Gastroesophageal sphincter (tissue), 3 donors: ENCODE measurements around the gene IRS2.

Experiments
- CTCF ChIP-seq, 4 experiments: fragments of 200-600 bp in 2 of 4; fragments of 450-650 bp in 2 of 4; sonication (generic) in 1 of 4; IDR thresholded peaks; one replicate each; pipeline ENCODE4 v1.5.1; 2017 to 2019; ENCODE audit warnings: antibody characterized with exemption in 4 of 4, mild to moderate bottlenecking in 2 of 4, moderate library complexity in 2 of 4
- EP300 ChIP-seq: sonication (generic); formaldehyde crosslinking; IDR thresholded peaks from one replicate; pipeline ENCODE4 v1.6.1; 2017; ENCODE audit warnings: antibody characterized with exemption, mild to moderate bottlenecking

DNA sequence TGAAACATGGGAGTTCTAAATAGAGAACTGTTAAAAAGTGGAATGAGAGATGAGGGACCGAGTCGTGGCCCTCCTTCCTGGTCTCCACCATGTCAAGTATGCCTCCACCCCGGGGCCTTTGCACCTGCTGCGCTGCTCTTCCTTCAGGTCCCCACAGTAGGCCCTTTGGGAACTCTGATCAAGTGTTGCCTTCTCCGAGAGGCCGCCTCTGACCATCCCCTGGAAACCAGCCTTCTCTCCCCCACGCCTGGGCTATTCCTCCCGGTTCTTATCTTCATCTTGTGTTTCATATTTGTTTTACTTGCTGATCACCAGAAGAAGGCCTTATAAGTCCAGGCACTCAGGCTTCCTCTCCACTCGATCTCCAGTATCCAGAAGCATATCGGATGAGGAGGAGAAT, 40.0 kb downstream of the IRS2 start:
- TF ChIP-seq EP300 (no peak), CTCF (IDR thresholded peaks at IDR 0.05) (no peak)
